Stimulated activated memory B cell treated with anti-CD40 and anti-IgM and Interleukin-4, amounts not matched to agents 10 μg/mL and 1 μg/mL and 100 μg/mL, for 72 hours (primary cell): ENCODE data around the gene POC1B.
"Not testable (repeated sequence)": the region's sequence is repeated elsewhere in the genome, so short reads cannot be mapped to it uniquely, and the experiment has no call there.

ENCODE experiments used
- ATAC-seq: fragments of 150-1000 bp; cut with Tn5 transposase; 2 replicates; pipeline ENCODE4 v1.10.0; 2021
- H3K27ac Mint-ChIP-seq: one replicate; pipeline ENCODE4 v1.8.0; 2022; ENCODE audit warnings: mild to moderate bottlenecking, mixed read lengths
- H3K27me3 Mint-ChIP-seq: one replicate; pipeline ENCODE4 v1.8.0; 2022; ENCODE audit warnings: mixed read lengths
- H3K36me3 Mint-ChIP-seq: one replicate; pipeline ENCODE4 v1.8.0; 2022; ENCODE audit warnings: mixed read lengths
- H3K4me1 Mint-ChIP-seq: one replicate; pipeline ENCODE4 v1.8.0; 2022; ENCODE audit warnings: mixed read lengths
- H3K4me3 Mint-ChIP-seq: one replicate; pipeline ENCODE4 v1.8.0; 2022; ENCODE audit warnings: mild to moderate bottlenecking, moderate library complexity, mixed read lengths
- H3K9me3 Mint-ChIP-seq: one replicate; pipeline ENCODE4 v1.8.0; 2022; ENCODE audit warnings: mixed read lengths

POC1B gene

GRCh38 chr12:89468648-89469326, 57.1 kb downstream of the POC1B start:
- ATAC-seq: peak; percentile 84
- Mint-ChIP-seq H3K27ac (peak overlapping the region; percentile 36), H3K27me3 (no peaks in the 10 kb centered on the region), H3K4me1 (peaks cover 26% of the 10 kb centered on the region), H3K4me3 (no peak overlapping the region), H3K36me3 (no peaks in the 10 kb centered on the region), H3K9me3 (no peaks in the 10 kb centered on the region)

GRCh38 chr12:89468017-89468416, 57.8 kb downstream of the POC1B start:
- Mint-ChIP-seq H3K27me3 (no peaks in the 10 kb centered on the region), H3K4me3 (no peak overlapping the region), H3K36me3 (no peaks in the 10 kb centered on the region), H3K27ac (peak overlapping the region; percentile 36), H3K4me1 (peaks cover 26% of the 10 kb centered on the region), H3K9me3 (no peaks in the 10 kb centered on the region)
- ATAC-seq: no peak

GRCh38 chr12:89464974-89465592, 60.8 kb downstream of the POC1B start:
- Mint-ChIP-seq H3K9me3 (no peaks in the 10 kb centered on the region), H3K27ac (no peak overlapping the region), H3K4me1 (peaks cover 26% of the 10 kb centered on the region), H3K4me3 (no peak overlapping the region), H3K27me3 (no peaks in the 10 kb centered on the region), H3K36me3 (peaks cover 7% of the 10 kb centered on the region)
- no peak for ATAC-seq

GRCh38 chr12:89461649-89462612, 63.9 kb downstream of the POC1B start:
- no peak overlapping the region for H3K27ac Mint-ChIP-seq
- H3K27me3 Mint-ChIP-seq: no peaks in the 10 kb centered on the region
- no peaks in the 10 kb centered on the region for H3K4me1 Mint-ChIP-seq
- H3K36me3 Mint-ChIP-seq: peaks cover 17% of the 10 kb centered on the region
- H3K4me3 Mint-ChIP-seq: no peak overlapping the region
- H3K9me3 Mint-ChIP-seq: no peaks in the 10 kb centered on the region
- peak; percentile 55 for ATAC-seq

- no peaks in the 10 kb centered on the region for H3K27me3 Mint-ChIP-seq
- no peaks in the 10 kb centered on the region for H3K4me1 Mint-ChIP-seq
- H3K4me3 Mint-ChIP-seq: no peak overlapping the region
- no peak for ATAC-seq
- no peaks in the 10 kb centered on the region for H3K9me3 Mint-ChIP-seq
- peaks cover 17% of the 10 kb centered on the region for H3K36me3 Mint-ChIP-seq
- no peak overlapping the region for H3K27ac Mint-ChIP-seq
These were observed 64.7 kb downstream of the POC1B start for GRCh38 chr12:89461190-89461589.

- H3K4me3 Mint-ChIP-seq, ATAC-seq, H3K27me3 Mint-ChIP-seq, H3K27ac Mint-ChIP-seq, H3K9me3 Mint-ChIP-seq, H3K4me1 Mint-ChIP-seq: not testable (repeated sequence)
- H3K36me3 Mint-ChIP-seq: peaks cover 22% of the 10 kb centered on the region
These were observed 66.6 kb downstream of the POC1B start for GRCh38 chr12:89459279-89459678.

- no peak overlapping the region for H3K27ac Mint-ChIP-seq
- H3K4me1 Mint-ChIP-seq: no peaks in the 10 kb centered on the region
- no peaks in the 10 kb centered on the region for H3K27me3 Mint-ChIP-seq
- ATAC-seq: no peak
- no peak overlapping the region for H3K4me3 Mint-ChIP-seq
- peaks cover 29% of the 10 kb centered on the region for H3K36me3 Mint-ChIP-seq
- H3K9me3 Mint-ChIP-seq: no peaks in the 10 kb centered on the region
These were observed 69.3 kb downstream of the POC1B start for GRCh38 chr12:89456565-89456964.

- Mint-ChIP-seq H3K9me3 (no peaks in the 10 kb centered on the region), H3K27me3 (no peaks in the 10 kb centered on the region), H3K27ac (no peak overlapping the region), H3K4me1 (no peaks in the 10 kb centered on the region), H3K4me3 (no peak overlapping the region), H3K36me3 (peaks cover 25% of the 10 kb centered on the region)
- ATAC-seq: no peak
These were observed 71.6 kb downstream of the POC1B start for GRCh38 chr12:89454080-89454848.

GRCh38 chr12:89453121-89453978, 72.5 kb downstream of the POC1B start:
- Mint-ChIP-seq H3K27ac (no peak overlapping the region), H3K4me1 (no peaks in the 10 kb centered on the region), H3K36me3 (peaks cover 28% of the 10 kb centered on the region), H3K9me3 (no peaks in the 10 kb centered on the region), H3K4me3 (no peak overlapping the region), H3K27me3 (no peaks in the 10 kb centered on the region)
- no peak for ATAC-seq

GRCh38 chr12:89451841-89452251, 74.0 kb downstream of the POC1B start:
- Mint-ChIP-seq H3K27ac (no peak overlapping the region), H3K9me3 (no peaks in the 10 kb centered on the region), H3K27me3 (no peaks in the 10 kb centered on the region), H3K4me3 (no peak overlapping the region), H3K36me3 (peaks cover 27% of the 10 kb centered on the region), H3K4me1 (no peaks in the 10 kb centered on the region)
- ATAC-seq: no peak

GRCh38 chr12:89450907-89451306, 74.9 kb downstream of the POC1B start:
- Mint-ChIP-seq H3K9me3 (no peaks in the 10 kb centered on the region), H3K27ac (no peak overlapping the region), H3K4me3 (no peak overlapping the region), H3K4me1 (no peaks in the 10 kb centered on the region), H3K36me3 (peaks cover 27% of the 10 kb centered on the region), H3K27me3 (no peaks in the 10 kb centered on the region)
- ATAC-seq: no peak

- Mint-ChIP-seq H3K27ac (no peak overlapping the region), H3K4me1 (no peaks in the 10 kb centered on the region), H3K9me3 (no peaks in the 10 kb centered on the region), H3K4me3 (no peak overlapping the region), H3K27me3 (no peaks in the 10 kb centered on the region), H3K36me3 (peaks cover 21% of the 10 kb centered on the region)
- no peak for ATAC-seq
These were observed 76.9 kb downstream of the POC1B start for GRCh38 chr12:89448951-89449371.

- no peak for ATAC-seq
- no peaks in the 10 kb centered on the region for H3K27me3 Mint-ChIP-seq
- no peak overlapping the region for H3K27ac Mint-ChIP-seq
- no peaks in the 10 kb centered on the region for H3K9me3 Mint-ChIP-seq
- peaks cover 24% of the 10 kb centered on the region for H3K36me3 Mint-ChIP-seq
- H3K4me1 Mint-ChIP-seq: no peaks in the 10 kb centered on the region
- no peak overlapping the region for H3K4me3 Mint-ChIP-seq
These were observed 77.3 kb downstream of the POC1B start for GRCh38 chr12:89448526-89448925.

GRCh38 chr12:89439941-89440340, 85.9 kb downstream of the POC1B start:
- no peak overlapping the region for H3K27ac Mint-ChIP-seq
- H3K9me3 Mint-ChIP-seq: peaks cover 2% of the 10 kb centered on the region
- H3K27me3 Mint-ChIP-seq: no peaks in the 10 kb centered on the region
- no peak overlapping the region for H3K4me3 Mint-ChIP-seq
- ATAC-seq: no peak
- peaks cover 60% of the 10 kb centered on the region for H3K36me3 Mint-ChIP-seq
- H3K4me1 Mint-ChIP-seq: no peaks in the 10 kb centered on the region
